Measurements from ENCODE around the gene FRMD1.

DNA sequence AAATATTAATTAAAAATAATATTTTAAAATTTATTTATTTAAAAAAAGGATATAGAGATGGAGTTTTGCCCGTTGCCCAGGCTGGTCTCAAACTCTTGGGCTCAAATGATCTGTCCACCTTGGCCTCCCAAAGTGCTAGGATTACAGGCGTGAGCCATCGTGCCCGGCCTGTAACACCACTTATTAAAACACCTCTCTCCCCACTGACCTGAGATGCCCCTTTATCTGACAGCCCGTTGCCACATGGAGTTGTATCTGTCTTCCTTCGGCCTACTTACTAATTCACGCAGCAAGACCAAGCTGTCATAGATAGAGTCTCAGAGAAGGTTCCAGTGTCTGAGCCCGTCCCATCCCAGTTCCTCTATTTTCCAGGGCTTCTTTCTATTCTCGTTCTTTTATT lies 50.8 kb downstream of the FRMD1 start:
- TF ChIP-seq TAF1 (IDR thresholded peaks at IDR 0.05; ENCODE audit: borderline replicate concordance, low read depth, low read length) = no peak
- no peak for TF ChIP-seq POLR2A (IDR thresholded peaks at IDR 0.05; ENCODE audit: low read depth, low read length)
- no peak for TF ChIP-seq POLR2AphosphoS5 (IDR thresholded peaks at IDR 0.05; ENCODE audit: low read depth, low read length)
